ENCODE results near the gene PLXNA2.

PLXNA2 gene

GRCh38 chr1:208069317-208069716, 174.9 kb downstream of the PLXNA2 start:
- no peak for DNase-seq (ENCODE audit: low spot score)
- H3K4me3 Mint-ChIP-seq = no peak overlapping the region
- peaks cover 2% of the 10 kb centered on the region for H3K4me1 Mint-ChIP-seq (ENCODE audit: low read depth)
- H3K9me3 Mint-ChIP-seq = no peaks in the 10 kb centered on the region
- no peak overlapping the region for H3K27ac Mint-ChIP-seq
- H3K27me3 Mint-ChIP-seq (ENCODE audit: low read depth) = peaks cover 6% of the 10 kb centered on the region
- no peaks in the 10 kb centered on the region for H3K36me3 Mint-ChIP-seq (ENCODE audit: low read depth)

GRCh38 chr1:208068908-208069307, 175.3 kb downstream of the PLXNA2 start:
- Mint-ChIP-seq H3K4me3 (no peak overlapping the region), H3K9me3 (no peaks in the 10 kb centered on the region), H3K27ac (no peak overlapping the region), H3K36me3 (ENCODE audit: low read depth) (no peaks in the 10 kb centered on the region), H3K27me3 (ENCODE audit: low read depth) (peaks cover 6% of the 10 kb centered on the region), H3K4me1 (ENCODE audit: low read depth) (peaks cover 2% of the 10 kb centered on the region)
- DNase-seq (ENCODE audit: low spot score) = no peak

- H3K27ac Mint-ChIP-seq = no peak overlapping the region
- peaks cover 2% of the 10 kb centered on the region for H3K4me1 Mint-ChIP-seq (ENCODE audit: low read depth)
- no peak overlapping the region for H3K4me3 Mint-ChIP-seq
- H3K27me3 Mint-ChIP-seq (ENCODE audit: low read depth) = peaks cover 6% of the 10 kb centered on the region
- no peak for DNase-seq (ENCODE audit: low spot score)
- no peaks in the 10 kb centered on the region for H3K36me3 Mint-ChIP-seq (ENCODE audit: low read depth)
- no peaks in the 10 kb centered on the region for H3K9me3 Mint-ChIP-seq
Measured at GRCh38 chr1:208068407-208068806, 175.8 kb downstream of the PLXNA2 start.

- H3K4me1 Mint-ChIP-seq (ENCODE audit: low read depth) = peaks cover 2% of the 10 kb centered on the region
- no peaks in the 10 kb centered on the region for H3K9me3 Mint-ChIP-seq
- H3K36me3 Mint-ChIP-seq (ENCODE audit: low read depth) = no peaks in the 10 kb centered on the region
- H3K27ac Mint-ChIP-seq = no peak overlapping the region
- DNase-seq (ENCODE audit: low spot score) = no peak
- H3K27me3 Mint-ChIP-seq (ENCODE audit: low read depth) = peaks cover 3% of the 10 kb centered on the region
- no peak overlapping the region for H3K4me3 Mint-ChIP-seq
Measured at GRCh38 chr1:208066583-208066982, 177.6 kb downstream of the PLXNA2 start.

GRCh38 chr1:208065862-208066261, 178.3 kb downstream of the PLXNA2 start:
- Mint-ChIP-seq H3K27ac (no peak overlapping the region), H3K36me3 (ENCODE audit: low read depth) (no peaks in the 10 kb centered on the region), H3K4me3 (no peak overlapping the region), H3K9me3 (no peaks in the 10 kb centered on the region), H3K4me1 (ENCODE audit: low read depth) (peaks cover 2% of the 10 kb centered on the region), H3K27me3 (ENCODE audit: low read depth) (peaks cover 5% of the 10 kb centered on the region)
- no peak for DNase-seq (ENCODE audit: low spot score)

- Mint-ChIP-seq H3K36me3 (ENCODE audit: low read depth) (no peaks in the 10 kb centered on the region), H3K27me3 (ENCODE audit: low read depth) (peaks cover 9% of the 10 kb centered on the region), H3K9me3 (no peaks in the 10 kb centered on the region), H3K4me3 (no peak overlapping the region), H3K4me1 (ENCODE audit: low read depth) (no peaks in the 10 kb centered on the region), H3K27ac (no peak overlapping the region)
- no peak for DNase-seq (ENCODE audit: low spot score)
Measured at GRCh38 chr1:208061632-208062031, 182.6 kb downstream of the PLXNA2 start.

GRCh38 chr1:208061118-208061517, 183.1 kb downstream of the PLXNA2 start:
- H3K27me3 Mint-ChIP-seq (ENCODE audit: low read depth) = peaks cover 11% of the 10 kb centered on the region

GRCh38 chr1:208060215-208060869, 183.8 kb downstream of the PLXNA2 start:
- H3K27ac Mint-ChIP-seq = no peak overlapping the region
- peaks cover 15% of the 10 kb centered on the region for H3K27me3 Mint-ChIP-seq (ENCODE audit: low read depth)
- H3K36me3 Mint-ChIP-seq (ENCODE audit: low read depth) = no peaks in the 10 kb centered on the region
- DNase-seq (ENCODE audit: low spot score) = no peak
- H3K9me3 Mint-ChIP-seq = no peaks in the 10 kb centered on the region
- H3K4me3 Mint-ChIP-seq = no peak overlapping the region
- H3K4me1 Mint-ChIP-seq (ENCODE audit: low read depth) = no peaks in the 10 kb centered on the region

More at GRCh38 chr1:208061118-208061517, 183.1 kb downstream of the PLXNA2 start:
- Mint-ChIP-seq H3K9me3 (no peaks in the 10 kb centered on the region), H3K4me3 (no peak overlapping the region), H3K36me3 (ENCODE audit: low read depth) (no peaks in the 10 kb centered on the region), H3K4me1 (ENCODE audit: low read depth) (no peaks in the 10 kb centered on the region), H3K27ac (no peak overlapping the region)
- DNase-seq (ENCODE audit: low spot score) = no peak

GRCh38 chr1:208059409-208060001, 184.7 kb downstream of the PLXNA2 start:
- H3K9me3 Mint-ChIP-seq = no peaks in the 10 kb centered on the region
- peaks cover 20% of the 10 kb centered on the region for H3K27me3 Mint-ChIP-seq (ENCODE audit: low read depth)
- peaks cover 5% of the 10 kb centered on the region for H3K4me1 Mint-ChIP-seq (ENCODE audit: low read depth)
- no peak for DNase-seq (ENCODE audit: low spot score)
- no peaks in the 10 kb centered on the region for H3K36me3 Mint-ChIP-seq (ENCODE audit: low read depth)
- H3K27ac Mint-ChIP-seq = no peak overlapping the region
- H3K4me3 Mint-ChIP-seq = no peak overlapping the region

- Mint-ChIP-seq H3K27ac (no peak overlapping the region), H3K4me1 (ENCODE audit: low read depth) (peaks cover 5% of the 10 kb centered on the region), H3K36me3 (ENCODE audit: low read depth) (no peaks in the 10 kb centered on the region), H3K4me3 (no peak overlapping the region), H3K9me3 (no peaks in the 10 kb centered on the region), H3K27me3 (ENCODE audit: low read depth) (peaks cover 20% of the 10 kb centered on the region)
- no peak for DNase-seq (ENCODE audit: low spot score)
Measured at GRCh38 chr1:208058756-208059155, 185.4 kb downstream of the PLXNA2 start.

GRCh38 chr1:208058267-208058666, 185.9 kb downstream of the PLXNA2 start:
- Mint-ChIP-seq H3K9me3 (no peaks in the 10 kb centered on the region), H3K4me1 (ENCODE audit: low read depth) (peaks cover 5% of the 10 kb centered on the region), H3K36me3 (ENCODE audit: low read depth) (no peaks in the 10 kb centered on the region), H3K4me3 (no peak overlapping the region), H3K27ac (no peak overlapping the region), H3K27me3 (ENCODE audit: low read depth) (peaks cover 20% of the 10 kb centered on the region)
- no peak for DNase-seq (ENCODE audit: low spot score)

- Mint-ChIP-seq H3K27me3 (ENCODE audit: low read depth) (peaks cover 26% of the 10 kb centered on the region), H3K4me1 (ENCODE audit: low read depth) (peaks cover 5% of the 10 kb centered on the region), H3K9me3 (no peaks in the 10 kb centered on the region), H3K27ac (no peak overlapping the region), H3K4me3 (no peak overlapping the region), H3K36me3 (ENCODE audit: low read depth) (no peaks in the 10 kb centered on the region)
- DNase-seq (ENCODE audit: low spot score) = no peak
Measured at GRCh38 chr1:208057056-208057455, 187.1 kb downstream of the PLXNA2 start.

- Mint-ChIP-seq H3K4me1 (ENCODE audit: low read depth) (peaks cover 5% of the 10 kb centered on the region), H3K9me3 (no peaks in the 10 kb centered on the region), H3K27ac (no peak overlapping the region), H3K36me3 (ENCODE audit: low read depth) (no peaks in the 10 kb centered on the region), H3K27me3 (ENCODE audit: low read depth) (peaks cover 27% of the 10 kb centered on the region), H3K4me3 (no peak overlapping the region)
- DNase-seq (ENCODE audit: low spot score) = no peak
Measured at GRCh38 chr1:208055535-208055934, 188.6 kb downstream of the PLXNA2 start.

- DNase-seq (ENCODE audit: low spot score) = no peak
- H3K4me1 Mint-ChIP-seq (ENCODE audit: low read depth) = peaks cover 5% of the 10 kb centered on the region
- peaks cover 27% of the 10 kb centered on the region for H3K27me3 Mint-ChIP-seq (ENCODE audit: low read depth)
- H3K9me3 Mint-ChIP-seq = no peaks in the 10 kb centered on the region
- no peaks in the 10 kb centered on the region for H3K36me3 Mint-ChIP-seq (ENCODE audit: low read depth)
- no peak overlapping the region for H3K4me3 Mint-ChIP-seq
- H3K27ac Mint-ChIP-seq = no peak overlapping the region
Measured at GRCh38 chr1:208054911-208055379, 189.2 kb downstream of the PLXNA2 start.

GRCh38 chr1:208054485-208054884, 189.7 kb downstream of the PLXNA2 start:
- Mint-ChIP-seq H3K9me3 (no peaks in the 10 kb centered on the region), H3K27me3 (ENCODE audit: low read depth) (peaks cover 26% of the 10 kb centered on the region), H3K4me3 (no peak overlapping the region), H3K27ac (no peak overlapping the region), H3K4me1 (ENCODE audit: low read depth) (peaks cover 5% of the 10 kb centered on the region), H3K36me3 (ENCODE audit: low read depth) (no peaks in the 10 kb centered on the region)
- no peak for DNase-seq (ENCODE audit: low spot score)
